Choroid plexus epithelial cell (primary cell): Measurements from ENCODE around the gene ALPK1.
A peak's percentile ranks its signal among the peaks of the same experiment; 100 is the strongest.
"Not testable (repeated sequence)": the region's sequence is repeated elsewhere in the genome, so short reads cannot be mapped to it uniquely, and the experiment has no call there.

ENCODE experiments used
- DNase-seq: peaks from one replicate; pipeline ENCODE4 v3.0.0-alpha.2; 2010; ENCODE audit warnings: low read depth
- H3K4me3 ChIP-seq: 2 replicates; pipeline ENCODE4 v1.5.1; 2011; ENCODE audit warnings: low read depth, mild to moderate bottlenecking, control low read depth, low read length, moderate library complexity
- CTCF ChIP-seq: conservative IDR thresholded peaks from 2 replicates; pipeline ENCODE4 v1.5.1; 2011; ENCODE audit warnings: low read depth, mild to moderate bottlenecking, control low read depth, inconsistent platforms, low read length, moderate library complexity

The ALPK1 gene

GRCh38 chr4:112299721-112300120 lies 2.6 kb downstream of the ALPK1 start:
- DNase-seq, result no peak
- no peak overlapping the region for H3K4me3 ChIP-seq
- no peak for TF ChIP-seq CTCF

- no peak overlapping the region for H3K4me3 ChIP-seq
- no peak for DNase-seq
- TF ChIP-seq CTCF, result no peak
Observed at GRCh38 chr4:112302320-112303274, 5.4 kb downstream of the ALPK1 start.

- DNase-seq, H3K4me3 ChIP-seq: not testable (repeated sequence)
Observed at GRCh38 chr4:112305477-112305876, 8.3 kb downstream of the ALPK1 start.

- peak; percentile 21 for TF ChIP-seq CTCF
- peak overlapping the region; percentile 54 for H3K4me3 ChIP-seq
- DNase-seq, result peak; percentile 79
Observed at GRCh38 chr4:112309263-112309791, 12.2 kb downstream of the ALPK1 start.

- no peak overlapping the region for H3K4me3 ChIP-seq
- DNase-seq, result no peak
- TF ChIP-seq CTCF, result no peak
Observed at GRCh38 chr4:112311516-112311915, 14.3 kb downstream of the ALPK1 start.

GRCh38 chr4:112312610-112313239 lies 15.6 kb downstream of the ALPK1 start:
- TF ChIP-seq CTCF, result no peak
- DNase-seq, result no peak
- H3K4me3 ChIP-seq, result no peak overlapping the region

- no peak for TF ChIP-seq CTCF
Observed at GRCh38 chr4:112315446-112315845, 18.3 kb downstream of the ALPK1 start.

More at GRCh38 chr4:112315446-112315845, 18.3 kb downstream of the ALPK1 start:
- no peak overlapping the region for H3K4me3 ChIP-seq
- no peak for DNase-seq
